ENCODE results near the gene LMO7.

Gene LMO7

DNA sequence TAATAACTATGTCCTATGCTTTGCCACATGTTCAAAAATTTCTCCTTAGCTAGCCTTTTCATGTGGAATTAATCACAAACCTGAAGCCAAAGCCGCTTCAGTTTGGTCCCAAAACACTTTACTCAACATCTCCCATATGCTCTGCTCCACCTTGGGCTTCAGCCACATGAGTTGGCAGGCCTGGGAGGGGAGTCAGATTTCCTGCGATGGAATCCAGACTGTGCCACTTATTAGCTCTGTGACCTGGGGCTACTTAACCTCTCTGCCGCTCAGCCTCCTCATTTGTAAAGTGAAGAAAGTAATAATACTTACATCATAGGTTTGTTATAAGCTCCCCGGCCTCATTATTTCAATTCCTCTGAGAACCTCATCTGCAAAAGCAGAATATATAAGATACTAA lies 272.0 kb downstream of the LMO7 start:
- no peak for DNase-seq
